ENCODE results near the gene FAF1.

Gene FAF1

GRCh38 chr1:50450861-50451653 lies 509.0 kb downstream of the FAF1 start:
- in situ Hi-C loops (cut with HindIII; ENCODE audit: low sequenced_read_pairs): no loop called here

- in situ Hi-C loops (cut with HindIII; ENCODE audit: low sequenced_read_pairs): no loop called here
Measured at GRCh38 chr1:50447961-50448360, 512.1 kb downstream of the FAF1 start.

GRCh38 chr1:50441183-50441582 lies 518.9 kb downstream of the FAF1 start:
- in situ Hi-C loops (cut with HindIII; ENCODE audit: low sequenced_read_pairs): no loop called here

GRCh38 chr1:50438945-50439344 lies 521.1 kb downstream of the FAF1 start:
- in situ Hi-C loops (cut with HindIII; ENCODE audit: low sequenced_read_pairs): no loop called here

GRCh38 chr1:50436489-50436888 lies 523.6 kb downstream of the FAF1 start:
- in situ Hi-C loops (cut with HindIII; ENCODE audit: low sequenced_read_pairs): no loop called here

- in situ Hi-C loops (cut with HindIII; ENCODE audit: low sequenced_read_pairs): no loop called here
Measured at GRCh38 chr1:50430010-50430405, 530.1 kb downstream of the FAF1 start.

GRCh38 chr1:50427818-50428779 lies 532.0 kb downstream of the FAF1 start:
- in situ Hi-C loops (cut with HindIII; ENCODE audit: low sequenced_read_pairs): no loop called here

GRCh38 chr1:50427086-50427817 lies 532.8 kb downstream of the FAF1 start:
- in situ Hi-C loops (cut with HindIII; ENCODE audit: low sequenced_read_pairs): no loop called here

- in situ Hi-C loops (cut with HindIII; ENCODE audit: low sequenced_read_pairs): no loop called here
Measured at GRCh38 chr1:50426702-50427085, 533.4 kb downstream of the FAF1 start.

GRCh38 chr1:50426108-50426700 lies 533.9 kb downstream of the FAF1 start:
- in situ Hi-C loops (cut with HindIII; ENCODE audit: low sequenced_read_pairs): no loop called here

GRCh38 chr1:50425376-50426107 lies 534.5 kb downstream of the FAF1 start:
- in situ Hi-C loops (cut with HindIII; ENCODE audit: low sequenced_read_pairs): no loop called here

GRCh38 chr1:50424884-50425375 lies 535.1 kb downstream of the FAF1 start:
- in situ Hi-C loops (cut with HindIII; ENCODE audit: low sequenced_read_pairs): no loop called here

GRCh38 chr1:50424045-50424883 lies 535.8 kb downstream of the FAF1 start:
- in situ Hi-C loops (cut with HindIII; ENCODE audit: low sequenced_read_pairs): no loop called here

GRCh38 chr1:50423670-50424000 lies 536.4 kb downstream of the FAF1 start:
- in situ Hi-C loops (cut with HindIII; ENCODE audit: low sequenced_read_pairs): no loop called here

- in situ Hi-C loops (cut with HindIII; ENCODE audit: low sequenced_read_pairs): no loop called here
Measured at GRCh38 chr1:50422946-50423669, 537.0 kb downstream of the FAF1 start, which contains the start of gene DMRTA2. TSS of gene DMRTA2 (minus strand) at chr1:50423443. CDS start at chr1:50421536, 1,907 bp downstream.

- in situ Hi-C loops (cut with HindIII; ENCODE audit: low sequenced_read_pairs): no loop called here
Measured at GRCh38 chr1:50422675-50422945, 537.5 kb downstream of the FAF1 start.

- in situ Hi-C loops (cut with HindIII; ENCODE audit: low sequenced_read_pairs): no loop called here
Measured at GRCh38 chr1:50421768-50422674, 538.0 kb downstream of the FAF1 start.

- in situ Hi-C loops (cut with HindIII; ENCODE audit: low sequenced_read_pairs): no loop called here
Measured at GRCh38 chr1:50421366-50421748, 538.7 kb downstream of the FAF1 start.
